GM23338 (cell line): ENCODE data around the gene RSL24D1. TPM values are rescaled to one million over a fixed set of nuclear protein-coding genes. Genes with fewer than 3 reads are reported as not detected.

ENCODE experiments used
- ATAC-seq: fragments of 200-7000 bp; cut with Tn5 transposase; 3 replicates; pipeline ENCODE4 v1.9.1; 2020
- DNase-seq: peaks from one replicate; pipeline ENCODE4 v3.0.0-alpha.2; 2015; ENCODE audit warnings: low spot score
- H2AFZ ChIP-seq: fragments of 200-600 bp; sonication (generic); 2 replicates; pipeline ENCODE4 v1.8.0; 2016; ENCODE audit warnings: antibody characterized with exemption, mild to moderate bottlenecking, moderate library complexity
- H3F3A ChIP-seq: fragments of 200-600 bp; sonication (generic); replicated peaks from 2 replicates; pipeline ENCODE4 v1.8.0; 2017; ENCODE audit warnings: antibody characterized with exemption, mixed run types, low read depth
- H3K27ac ChIP-seq: fragments of 200-600 bp; sonication (generic); 2 replicates; pipeline ENCODE4 v1.6.1; 2016; ENCODE audit warnings: low read depth
- H3K27me3 ChIP-seq: fragments of 200-600 bp; sonication (generic); 2 replicates; pipeline ENCODE4 v1.8.0; 2016; ENCODE audit warnings: mild to moderate bottlenecking, mixed run types, moderate library complexity; ENCODE audit not compliant: insufficient read depth
- H3K36me3 ChIP-seq: fragments of 200-600 bp; sonication (generic); 2 replicates; pipeline ENCODE4 v1.8.0; 2016; ENCODE audit warnings: mild to moderate bottlenecking; ENCODE audit not compliant: insufficient read depth
- H3K4me1 ChIP-seq: fragments of 200-600 bp; sonication (generic); 2 replicates; pipeline ENCODE4 v1.8.0; 2016; ENCODE audit warnings: mild to moderate bottlenecking, moderate library complexity; ENCODE audit not compliant: insufficient read depth
- H3K4me2 ChIP-seq: fragments of 200-600 bp; sonication (generic); 2 replicates; pipeline ENCODE4 v1.7.1; 2017; ENCODE audit warnings: mixed run types
- H3K4me3 ChIP-seq: fragments of 200-600 bp; sonication (generic); 2 replicates; pipeline ENCODE4 v1.6.1; 2016; ENCODE audit warnings: mixed run types
- H3K79me2 ChIP-seq: fragments of 200-600 bp; sonication (generic); replicated peaks from 2 replicates; pipeline ENCODE4 v1.8.0; 2017; ENCODE audit warnings: mild to moderate bottlenecking; ENCODE audit not compliant: insufficient read depth
- H3K9me2 ChIP-seq: fragments of 200-600 bp; sonication (generic); 2 replicates; pipeline ENCODE4 v1.8.0; 2017; ENCODE audit not compliant: insufficient read depth
- H4K20me1 ChIP-seq: fragments of 200-600 bp; sonication (generic); replicated peaks from 2 replicates; pipeline ENCODE4 v1.8.0; 2017; ENCODE audit warnings: mild to moderate bottlenecking; ENCODE audit not compliant: insufficient read depth
- H3K27ac Mint-ChIP-seq: 2 replicates; pipeline ENCODE4 v1.8.0; 2020; ENCODE audit warnings: inconsistent platforms, mild to moderate bottlenecking, moderate library complexity, mixed read lengths
- H3K27me3 Mint-ChIP-seq: 3 replicates; pipeline ENCODE4 v1.8.0; 2022; ENCODE audit warnings: low read depth, mild to moderate bottlenecking, moderate library complexity, mixed read lengths, inconsistent platforms; ENCODE audit not compliant: insufficient read depth, poor library complexity
- H3K36me3 Mint-ChIP-seq: 3 replicates; pipeline ENCODE4 v1.8.0; 2021; ENCODE audit warnings: low read depth, mild to moderate bottlenecking, inconsistent platforms, moderate library complexity, mixed read lengths
- H3K4me1 Mint-ChIP-seq: 3 replicates; pipeline ENCODE4 v1.8.0; 2020; ENCODE audit warnings: mild to moderate bottlenecking, inconsistent platforms, mixed read lengths
- H3K4me3 Mint-ChIP-seq: 3 replicates; pipeline ENCODE4 v1.8.0; 2021; ENCODE audit warnings: moderate library complexity, mild to moderate bottlenecking, inconsistent platforms, mixed read lengths
- H3K9me3 Mint-ChIP-seq: 3 replicates; pipeline ENCODE4 v1.8.0; 2020; ENCODE audit warnings: moderate library complexity, mild to moderate bottlenecking, inconsistent platforms, mixed read lengths
- CREB1 ChIP-seq: fragments of 250-450 bp; sonication (Bioruptor Pico); IDR thresholded peaks from 2 replicates; pipeline ENCODE4 v1.5.0; 2020; ENCODE audit warnings: low read depth, mild to moderate bottlenecking, moderate library complexity
- CTCF ChIP-seq, 2 experiments: fragments of 200-600 bp in 1 of 2; sonication (generic) in 1 of 2; conservative IDR thresholded peaks; 2 replicates each; pipeline versions ENCODE4 v1.5.1 to v1.6.1; 2016 to 2017; ENCODE audit warnings: antibody characterized with exemption in 2 of 2, low read depth in 2 of 2, mild to moderate bottlenecking in 2 of 2, moderate library complexity in 1 of 2
- ETS1 ChIP-seq: IDR thresholded peaks from 2 replicates; pipeline ENCODE4 v1.6.1; 2016; ENCODE audit warnings: antibody characterized with exemption
- EZH2 ChIP-seq: fragments of 200-600 bp; sonication (generic); IDR thresholded peaks from one replicate; pipeline ENCODE4 v1.8.0; 2017; ENCODE audit warnings: antibody characterized with exemption, mild to moderate bottlenecking, low read depth; ENCODE audit not compliant: unreplicated experiment
- JUNB ChIP-seq: IDR thresholded peaks from one replicate; pipeline ENCODE4 v1.6.1; 2016; ENCODE audit warnings: antibody characterized with exemption; ENCODE audit not compliant: unreplicated experiment
- NANOG ChIP-seq: IDR thresholded peaks from 2 replicates; pipeline ENCODE4 v1.6.1; 2016; ENCODE audit warnings: antibody characterized with exemption, borderline replicate concordance
- POLR2AphosphoS5 ChIP-seq: IDR thresholded peaks from 2 replicates; pipeline ENCODE4 v1.6.1; 2016; ENCODE audit warnings: antibody characterized with exemption, low read depth
- ZNF462 ChIP-seq: fragments of 250-450 bp; sonication (Bioruptor Pico); IDR thresholded peaks from 2 replicates; pipeline ENCODE4 v1.5.0; 2020; ENCODE audit warnings: mild to moderate bottlenecking, moderate library complexity
- long read RNA-seq: library from polyadenylated mRNA; unstranded; transcript quantifications from one replicate; pipeline ENCODE4 v2.0.0, GENCODE V29; 2020; ENCODE audit not compliant: unreplicated experiment
- polyA plus RNA-seq: library from polyadenylated mRNA; unstranded; fragments of >200 nt; fragmentation: Nextera tagmentation; extraction: Ambion mirVana; gene quantifications from 2 replicates; pipeline ENCODE4 v1.2.1, GENCODE V29; 2016
- total RNA-seq: library from RNA; depleted of rRNA; stranded (reverse); fragments of >200 nt; shearing (Covaris generic); gene quantifications from 2 replicates; pipeline ENCODE4 v1.2.3, GENCODE V29; 2014; rRNA removed

RSL24D1 gene
- 125 and 146 TPM in 2 replicates for total RNA-seq
- polyA plus RNA-seq = 181 and 201 TPM in 2 replicates
- long read RNA-seq, transcript RSL24D1-201 (6 exons, 2,015 nt) = major isoform, 195 of 217 reads
- long read RNA-seq, partial matches to known transcripts = 18 of 217 reads
- long read RNA-seq, other reads (novel, unspliced or antisense) = 4 of 217 reads

- Histone ChIP-seq H3K4me1 (peaks cover 12% of the 10 kb centered on the region), H3K9me2 (no peaks in the 10 kb centered on the region), H3K27ac (peak within 1 kb of the TSS; percentile 93), H3F3A (no peaks in the 10 kb centered on the region), H3K4me2 (peak within 1 kb of the TSS; percentile 87), H3K36me3 (peaks cover 8% of the 10 kb centered on the region; the same call in 1 of the 2 replicates), H3K27me3 (no peaks in the 10 kb centered on the region), H3K79me2 (peaks cover 50% of the 10 kb centered on the region), H3K4me3 (peak within 1 kb of the TSS; percentile 93), H2AFZ (peak within 1 kb of the TSS; percentile 74), H4K20me1 (peaks cover 28% of the 10 kb centered on the region)
- TF ChIP-seq JUNB (no peak), ETS1 (peak; percentile 83), CTCF (conservative IDR thresholded peaks at IDR 0.05; ENCODE audit: low read depth in 2 of 2) (peak; percentile 21 to 27; a peak in 2 of 4 replicates), NANOG (no peak), ZNF462 (CRISPR knock-in tag) (no peak), CREB1 (CRISPR knock-in tag) (peak; percentile 78), EZH2 (no peak), POLR2AphosphoS5 (peak; percentile 87)
- Mint-ChIP-seq H3K27me3 (no peaks in the 10 kb centered on the region), H3K36me3 (peaks cover 16% of the 10 kb centered on the region), H3K4me3 (no peak within 1 kb of the TSS), H3K9me3 (peaks cover 11% of the 10 kb centered on the region), H3K27ac (no peak within 1 kb of the TSS), H3K4me1 (peaks cover 3% of the 10 kb centered on the region; the same call in 2 of the 3 replicates)
- peak; percentile 98 for DNase-seq
- ATAC-seq = peak; percentile 99
Observed at GRCh38 chr15:55196458-55197361, at the start of gene RSL24D1. Gene RSL24D1 (minus strand): TSS chr15:55196941. CDS start chr15:55196890, 51 bp downstream.
